ENCODE measurements around the gene LPIN2. TPM values are rescaled to one million over a fixed set of nuclear protein-coding genes. Genes with fewer than 3 reads are reported as not detected.

Gene LPIN2
- total and polyA plus RNA-seq, 2 experiments from 2014 or later = 9.0 to 10.8 TPM

- TF ChIP-seq ETS1 (IDR thresholded peaks at IDR 0.05) (no peak), CREB1 (CRISPR knock-in tag; IDR thresholded peaks at IDR 0.05; ENCODE audit: low read depth) (no peak), STAT1 (IDR thresholded peaks at IDR 0.05; ENCODE audit: unreplicated experiment) (no peak), CTCF (conservative IDR thresholded peaks at IDR 0.05; ENCODE audit: low read depth in 2 of 2) (no peak), ZNF331 (CRISPR knock-in tag; IDR thresholded peaks at IDR 0.05; ENCODE audit: low read depth) (no peak), ZNF114 (CRISPR knock-in tag; IDR thresholded peaks at IDR 0.05) (no peak), JUNB (IDR thresholded peaks at IDR 0.05; ENCODE audit: unreplicated experiment) (no peak)
Observed at GRCh38 chr18:2978661-2979106, 34.3 kb downstream of the LPIN2 start (continued).

GRCh38 chr18:2978208-2978607 is 34.7 kb downstream of the LPIN2 start:
- H3K4me3 ChIP-seq = no peak overlapping the region
- H3K27me3 ChIP-seq (ENCODE audit: insufficient read depth) = no peaks in the 10 kb centered on the region
- H4K20me1 ChIP-seq (replicated peaks; ENCODE audit: insufficient read depth) = no peaks in the 10 kb centered on the region
- Mint-ChIP-seq H3K27me3 (ENCODE audit: insufficient read depth, low read depth, poor library complexity) (peaks cover 3% of the 10 kb centered on the region), H3K9me3 (no peaks in the 10 kb centered on the region), H3K4me3 (no peak overlapping the region), H3K27ac (no peak overlapping the region), H3K4me1 (peaks cover 36% of the 10 kb centered on the region), H3K36me3 (ENCODE audit: low read depth) (no peaks in the 10 kb centered on the region)
- no peak overlapping the region for H3K4me2 ChIP-seq
- H3K79me2 ChIP-seq (replicated peaks; ENCODE audit: insufficient read depth) = peaks cover 56% of the 10 kb centered on the region
- ATAC-seq (no peak), DNase-seq (ENCODE audit: low spot score) (no peak)
- no peaks in the 10 kb centered on the region for H3K36me3 ChIP-seq (ENCODE audit: insufficient read depth)
- peaks cover 28% of the 10 kb centered on the region for H3K4me1 ChIP-seq (ENCODE audit: insufficient read depth)
- no peak overlapping the region for H3K27ac ChIP-seq (ENCODE audit: low read depth)
- H3F3A ChIP-seq (replicated peaks; ENCODE audit: low read depth) = no peaks in the 10 kb centered on the region
- H3K9me2 ChIP-seq (ENCODE audit: insufficient read depth) = no peaks in the 10 kb centered on the region
- H2AFZ ChIP-seq = no peak overlapping the region
- TF ChIP-seq JUNB (IDR thresholded peaks at IDR 0.05; ENCODE audit: unreplicated experiment) (no peak), ETS1 (IDR thresholded peaks at IDR 0.05) (no peak), ZNF462 (CRISPR knock-in tag; IDR thresholded peaks at IDR 0.05) (no peak), POLR2AphosphoS5 (IDR thresholded peaks at IDR 0.05; ENCODE audit: low read depth) (no peak), NANOG (IDR thresholded peaks at IDR 0.05; ENCODE audit: borderline replicate concordance) (no peak), REST (IDR thresholded peaks at IDR 0.05; ENCODE audit: unreplicated experiment) (no peak), STAT1 (IDR thresholded peaks at IDR 0.05; ENCODE audit: unreplicated experiment) (no peak), EZH2phosphoT487 (IDR thresholded peaks at IDR 0.05; ENCODE audit: unreplicated experiment) (no peak)
